EH (cell line): Measurements from ENCODE around the gene ATXN2L.
"Not testable (repeated sequence)": the region's sequence is repeated elsewhere in the genome, so short reads cannot be mapped to it uniquely, and the experiment has no call there.

Experiments used
- DNase-seq: peaks from one replicate; pipeline ENCODE4 v3.0.0-alpha.2; 2015; ENCODE audit warnings: low read depth

Gene ATXN2L, protein sequence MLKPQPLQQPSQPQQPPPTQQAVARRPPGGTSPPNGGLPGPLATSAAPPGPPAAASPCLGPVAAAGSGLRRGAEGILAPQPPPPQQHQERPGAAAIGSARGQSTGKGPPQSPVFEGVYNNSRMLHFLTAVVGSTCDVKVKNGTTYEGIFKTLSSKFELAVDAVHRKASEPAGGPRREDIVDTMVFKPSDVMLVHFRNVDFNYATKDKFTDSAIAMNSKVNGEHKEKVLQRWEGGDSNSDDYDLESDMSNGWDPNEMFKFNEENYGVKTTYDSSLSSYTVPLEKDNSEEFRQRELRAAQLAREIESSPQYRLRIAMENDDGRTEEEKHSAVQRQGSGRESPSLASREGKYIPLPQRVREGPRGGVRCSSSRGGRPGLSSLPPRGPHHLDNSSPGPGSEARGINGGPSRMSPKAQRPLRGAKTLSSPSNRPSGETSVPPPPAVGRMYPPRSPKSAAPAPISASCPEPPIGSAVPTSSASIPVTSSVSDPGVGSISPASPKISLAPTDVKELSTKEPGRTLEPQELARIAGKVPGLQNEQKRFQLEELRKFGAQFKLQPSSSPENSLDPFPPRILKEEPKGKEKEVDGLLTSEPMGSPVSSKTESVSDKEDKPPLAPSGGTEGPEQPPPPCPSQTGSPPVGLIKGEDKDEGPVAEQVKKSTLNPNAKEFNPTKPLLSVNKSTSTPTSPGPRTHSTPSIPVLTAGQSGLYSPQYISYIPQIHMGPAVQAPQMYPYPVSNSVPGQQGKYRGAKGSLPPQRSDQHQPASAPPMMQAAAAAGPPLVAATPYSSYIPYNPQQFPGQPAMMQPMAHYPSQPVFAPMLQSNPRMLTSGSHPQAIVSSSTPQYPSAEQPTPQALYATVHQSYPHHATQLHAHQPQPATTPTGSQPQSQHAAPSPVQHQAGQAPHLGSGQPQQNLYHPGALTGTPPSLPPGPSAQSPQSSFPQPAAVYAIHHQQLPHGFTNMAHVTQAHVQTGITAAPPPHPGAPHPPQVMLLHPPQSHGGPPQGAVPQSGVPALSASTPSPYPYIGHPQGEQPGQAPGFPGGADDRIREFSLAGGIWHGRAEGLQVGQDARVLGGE

DNA sequence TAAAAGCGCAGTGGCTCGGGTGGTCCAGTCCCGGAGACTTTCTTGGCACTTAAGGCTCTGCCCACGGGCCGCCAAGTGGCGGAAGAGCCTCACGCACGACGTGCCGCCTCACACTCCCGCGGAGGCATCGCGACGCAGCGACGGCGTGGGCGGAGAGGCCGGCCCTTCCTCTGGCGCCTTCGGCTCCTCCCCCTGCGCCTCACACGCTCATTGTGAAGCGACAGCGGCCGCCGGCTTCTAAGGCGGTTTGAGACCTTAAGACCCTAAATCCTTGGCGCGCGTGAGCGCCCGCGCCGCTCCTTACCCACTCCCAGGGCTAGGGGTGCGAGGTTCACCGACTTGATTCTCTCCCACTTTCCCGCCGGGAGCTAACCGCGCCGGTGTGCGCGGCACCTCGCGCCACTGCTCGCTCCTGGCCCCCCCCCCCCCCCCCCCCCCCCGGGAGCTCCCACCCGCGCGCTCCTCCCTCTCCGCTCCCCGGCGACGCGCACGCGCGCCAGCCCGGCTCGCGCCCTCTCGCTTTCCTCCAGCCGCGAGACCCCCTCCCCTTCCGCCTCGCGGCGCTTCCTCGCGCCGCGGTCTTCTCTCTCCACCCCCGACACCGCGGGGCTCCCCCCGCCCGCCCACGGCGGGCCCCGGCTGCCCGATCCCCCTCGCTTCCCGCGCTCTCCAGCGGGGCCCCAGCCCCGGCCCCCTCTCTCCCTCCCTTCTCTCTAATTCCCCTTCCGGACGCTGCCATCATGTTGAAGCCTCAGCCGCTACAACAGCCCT, at the start of gene ATXN2L:
ATXN2L (plus strand) TSS at position 480 of the 771 bp plus-strand sequence; CDS start at position 741, 261 bp downstream.
- DNase-seq: peak; percentile 93

DNA sequence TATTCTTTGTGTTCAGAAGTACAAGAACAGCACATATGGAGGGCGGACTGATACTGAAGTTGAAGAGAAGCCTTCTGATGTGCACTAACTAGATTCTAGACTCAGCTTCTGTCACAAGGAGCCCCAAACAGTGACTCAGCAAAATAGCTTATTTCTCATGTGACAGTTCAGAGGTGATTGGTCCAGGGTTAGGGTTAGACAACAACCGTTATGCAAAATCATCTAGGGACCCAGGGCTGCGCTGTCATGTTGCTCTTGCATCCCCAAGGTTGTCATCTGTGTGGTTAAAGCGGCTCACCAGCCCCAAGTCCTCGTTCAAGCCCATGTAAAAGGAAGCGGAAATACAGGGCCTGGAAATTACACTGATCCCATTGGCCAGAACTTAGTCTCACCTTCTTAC, 41.1 kb upstream of the ATXN2L start:
- not testable (repeated sequence) for DNase-seq

DNA sequence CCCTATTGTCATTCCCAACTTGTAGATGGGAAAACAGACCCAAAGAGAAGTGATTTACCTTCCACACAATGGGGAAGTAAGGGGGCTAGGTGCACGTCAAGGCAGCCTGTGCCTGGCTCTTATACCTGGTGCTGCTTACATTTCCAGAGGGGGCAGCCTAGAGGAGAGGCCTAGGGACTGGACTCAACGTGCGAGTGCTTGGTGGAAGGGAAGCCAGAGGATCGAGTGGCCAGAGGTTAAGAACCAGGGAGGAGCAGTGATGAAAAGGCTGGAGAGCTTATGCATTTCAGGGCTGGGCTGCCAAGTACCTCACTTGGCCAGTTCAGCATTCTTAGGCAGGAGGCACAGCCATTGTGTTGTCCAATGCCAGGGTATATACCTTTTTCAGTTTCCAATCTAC, 40.4 kb upstream of the ATXN2L start:
- not testable (repeated sequence) for DNase-seq

DNA sequence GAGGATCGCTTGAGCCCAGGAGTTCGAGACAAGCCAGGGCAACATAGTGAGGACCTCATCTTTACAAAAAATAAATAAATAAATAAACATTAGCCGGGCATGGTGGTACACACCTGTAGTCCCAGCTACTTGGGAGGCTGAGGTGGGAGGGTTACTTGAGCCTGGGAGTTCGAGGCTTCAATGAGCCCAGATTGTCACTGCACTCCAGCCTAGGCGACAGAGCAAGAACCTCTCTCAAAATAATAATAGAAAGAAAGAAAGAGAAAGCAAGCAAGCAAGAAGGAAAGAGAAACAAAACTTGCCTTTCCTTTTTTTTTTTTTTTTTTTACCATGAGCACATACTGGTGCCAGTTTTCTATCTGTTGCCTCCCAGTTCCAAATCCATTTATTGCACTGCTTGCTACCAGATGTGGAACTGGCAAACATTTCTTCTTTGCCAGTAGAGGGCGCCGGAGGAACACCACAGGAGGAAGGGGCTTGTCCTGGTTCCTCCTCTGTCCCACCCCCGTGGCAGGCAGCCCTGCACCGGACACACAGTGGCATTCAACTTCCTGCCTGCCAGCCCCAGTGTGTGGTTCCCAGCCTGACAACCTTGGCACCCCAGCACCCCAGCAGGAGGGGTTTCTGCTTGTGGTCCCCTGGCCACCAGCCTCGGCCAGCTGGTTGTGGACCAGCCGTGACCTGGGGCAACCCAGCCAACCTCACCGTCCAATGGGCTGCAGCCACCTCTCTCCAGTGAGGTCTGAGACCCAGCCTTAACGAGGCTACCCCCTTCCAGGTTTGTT, 20.4 kb upstream of the ATXN2L start:
- DNase-seq: not testable (repeated sequence)

DNA sequence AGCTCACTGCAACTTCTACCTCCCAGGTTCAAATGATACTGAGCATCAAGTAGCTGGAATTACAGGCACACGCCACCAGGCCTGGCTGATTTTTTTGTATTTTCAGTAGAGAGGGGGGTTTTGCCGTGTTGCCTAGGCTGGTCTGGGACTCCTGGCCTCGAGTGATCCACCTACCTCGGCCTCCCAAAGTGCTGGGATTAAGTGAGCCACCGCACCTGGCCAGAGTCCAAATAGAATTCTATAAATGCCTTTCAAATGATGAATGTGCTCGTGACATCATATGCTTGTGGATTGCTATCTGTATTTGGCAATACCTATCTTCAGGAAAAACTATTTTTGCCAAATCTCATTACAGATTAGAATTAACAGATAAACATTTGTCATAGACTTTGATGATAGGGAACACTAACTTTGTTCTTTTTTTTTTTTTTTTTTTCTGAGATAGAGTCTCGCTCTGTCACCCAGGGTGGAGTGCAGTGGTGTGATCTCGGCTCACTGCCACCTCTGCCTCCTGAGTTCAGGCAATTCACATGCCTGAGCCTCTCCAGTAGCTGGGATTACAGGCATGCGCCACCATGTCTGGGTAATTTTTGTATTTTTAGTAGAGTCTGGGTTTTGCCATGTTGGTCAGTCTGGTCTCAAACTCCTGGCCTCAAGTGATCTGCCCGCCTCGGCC, 15.2 kb upstream of the ATXN2L start:
- DNase-seq: not testable (repeated sequence)

DNA sequence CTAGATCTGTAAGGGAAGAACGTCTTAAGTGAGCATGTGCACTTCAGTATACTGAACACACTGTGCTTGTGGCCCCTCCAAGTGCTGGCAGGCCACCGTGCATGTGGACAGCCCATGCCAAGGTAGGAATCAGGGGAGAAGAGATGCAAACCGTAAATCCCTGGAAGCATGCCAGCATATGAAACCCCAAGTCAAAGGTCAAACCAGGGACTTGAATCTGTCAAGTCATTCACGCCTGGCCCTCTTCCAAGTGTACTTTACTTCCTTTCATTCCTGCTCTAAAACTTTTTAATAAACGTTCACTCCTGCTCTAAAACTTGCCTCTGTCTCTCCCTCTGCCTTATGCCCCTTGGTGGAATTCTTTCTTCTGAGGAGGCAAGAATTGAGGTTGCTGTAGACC, 2.8 kb upstream of the ATXN2L start:
- no peak for DNase-seq

DNA sequence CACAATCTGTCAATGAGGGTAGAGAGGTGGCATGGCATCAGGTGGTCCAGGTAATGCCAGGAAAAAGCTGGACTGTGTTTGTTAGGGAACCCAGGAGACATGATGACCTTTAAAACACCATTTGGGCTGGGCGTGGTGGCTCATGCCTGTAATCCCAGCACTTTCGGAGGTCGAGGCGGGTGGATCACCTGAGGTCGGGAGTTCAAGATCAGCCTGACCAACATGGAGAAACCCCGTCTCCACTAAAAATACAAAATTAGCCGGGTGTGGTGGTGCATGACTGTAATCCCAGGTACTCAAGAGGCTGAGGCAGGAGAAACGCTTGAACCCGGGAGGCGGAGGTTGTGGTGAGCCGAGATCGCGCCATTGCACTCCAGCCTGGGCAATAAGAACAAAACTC, 2.3 kb upstream of the ATXN2L start:
- not testable (repeated sequence) for DNase-seq

DNA sequence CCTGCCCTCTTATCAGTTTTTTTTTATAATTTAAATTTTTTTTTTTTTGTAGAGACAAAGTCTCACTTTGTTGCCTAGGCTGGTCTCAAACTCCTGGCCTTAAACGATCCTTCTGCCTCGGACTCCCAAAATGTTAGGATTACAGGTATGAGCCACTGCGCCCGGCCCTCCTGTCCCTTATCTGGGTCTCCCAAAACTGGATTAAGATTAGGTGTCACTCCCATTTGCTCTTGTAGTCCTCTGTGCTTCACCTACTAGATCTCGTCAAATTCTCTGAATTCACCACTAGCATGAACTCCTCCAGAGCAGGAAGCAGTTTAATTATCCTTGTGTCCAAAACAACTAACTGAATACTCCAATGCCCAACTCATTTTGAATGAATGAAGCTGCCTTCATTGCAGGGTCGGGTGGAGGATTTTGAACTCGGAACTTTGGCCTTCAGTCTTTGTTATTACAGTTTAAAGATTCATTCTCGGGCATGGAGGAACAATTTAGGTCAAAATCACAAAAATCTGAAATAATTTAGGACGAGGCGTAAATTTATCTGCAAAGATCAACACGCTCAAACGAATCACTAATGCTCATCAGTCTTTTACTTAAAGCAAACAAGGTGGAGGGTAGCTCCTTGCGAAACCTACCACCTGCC, 802 bp upstream of the ATXN2L start:
- DNase-seq: no peak

DNA sequence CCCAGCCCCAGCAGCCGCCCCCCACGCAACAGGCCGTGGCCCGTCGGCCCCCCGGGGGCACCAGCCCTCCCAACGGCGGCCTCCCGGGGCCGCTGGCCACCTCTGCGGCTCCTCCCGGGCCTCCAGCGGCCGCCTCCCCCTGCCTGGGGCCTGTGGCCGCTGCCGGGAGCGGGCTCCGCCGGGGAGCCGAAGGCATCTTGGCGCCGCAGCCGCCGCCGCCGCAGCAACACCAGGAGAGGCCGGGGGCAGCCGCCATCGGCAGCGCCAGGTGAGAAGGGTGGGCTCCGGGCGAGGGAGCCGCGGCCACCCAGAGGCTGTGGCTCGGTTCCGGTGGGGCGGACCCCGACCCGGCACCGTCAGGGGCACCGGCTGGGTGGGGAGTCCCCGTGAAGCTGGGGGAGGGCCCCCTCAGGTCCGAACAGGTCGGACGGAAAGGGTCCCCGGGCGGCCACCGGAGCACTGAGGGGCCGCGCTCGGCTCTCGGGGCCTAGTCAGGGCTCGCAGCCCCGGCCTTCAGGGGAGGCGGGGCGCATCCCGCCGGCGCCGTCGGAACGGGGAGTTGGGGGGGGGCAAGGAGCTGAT, 583 bp downstream of the ATXN2L start:
- DNase-seq: no peak

DNA sequence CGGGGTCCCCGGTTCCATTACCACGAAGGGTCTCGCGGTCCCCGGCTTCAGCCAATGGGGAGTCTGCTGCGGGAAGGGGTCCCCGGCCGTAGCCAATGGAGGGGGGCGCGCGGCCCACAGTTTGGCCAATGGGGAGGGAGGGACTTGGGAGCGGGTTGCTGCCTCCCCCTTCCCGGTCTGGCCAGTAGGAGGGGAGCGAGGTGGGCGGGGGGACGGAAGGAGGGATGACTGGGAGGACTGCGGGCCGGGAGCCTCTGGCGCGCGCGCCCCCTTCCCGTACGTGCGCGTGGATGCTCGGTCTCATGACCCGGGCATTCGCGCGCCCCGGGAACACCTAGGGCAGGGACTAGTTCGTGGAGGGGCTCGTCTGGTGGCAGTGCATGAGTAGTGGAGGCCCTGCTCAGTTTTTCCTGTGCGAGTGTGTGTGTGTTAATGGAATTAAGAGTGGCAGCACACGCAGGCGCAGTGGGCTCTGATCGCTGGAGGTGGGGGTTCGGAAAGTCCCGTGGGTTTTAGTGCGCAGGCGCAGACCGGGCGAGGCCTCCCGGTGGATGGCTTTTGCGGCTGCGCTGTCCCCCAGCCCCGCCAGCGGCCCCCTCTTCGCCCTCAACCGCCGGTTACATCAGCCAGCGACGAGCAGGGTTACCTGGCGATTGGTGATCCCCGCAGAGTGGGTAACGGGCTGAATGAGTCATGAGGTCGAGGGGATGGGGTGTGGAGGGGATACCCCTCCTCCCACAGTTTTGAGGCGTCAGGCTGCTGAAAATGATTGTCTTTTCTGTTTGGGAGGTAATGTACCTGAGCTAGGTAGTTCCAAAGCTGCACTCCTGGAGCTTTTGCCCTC, 1.3 kb downstream of the ATXN2L start:
- DNase-seq: peak; percentile 98

DNA sequence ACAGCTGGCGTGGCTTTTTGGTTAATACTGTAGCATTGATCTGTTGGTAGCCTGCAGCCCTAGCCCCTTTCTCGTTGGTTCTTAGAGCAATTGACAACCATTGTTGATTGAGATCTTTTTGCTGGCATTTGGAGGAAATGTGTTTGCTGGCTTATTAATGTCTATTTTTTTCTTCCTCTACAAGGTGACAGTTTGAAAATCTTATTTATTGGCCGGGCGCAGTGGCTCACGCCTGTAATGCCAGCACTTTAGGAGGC, 1.8 kb downstream of the ATXN2L start:
- no peak for DNase-seq

DNA sequence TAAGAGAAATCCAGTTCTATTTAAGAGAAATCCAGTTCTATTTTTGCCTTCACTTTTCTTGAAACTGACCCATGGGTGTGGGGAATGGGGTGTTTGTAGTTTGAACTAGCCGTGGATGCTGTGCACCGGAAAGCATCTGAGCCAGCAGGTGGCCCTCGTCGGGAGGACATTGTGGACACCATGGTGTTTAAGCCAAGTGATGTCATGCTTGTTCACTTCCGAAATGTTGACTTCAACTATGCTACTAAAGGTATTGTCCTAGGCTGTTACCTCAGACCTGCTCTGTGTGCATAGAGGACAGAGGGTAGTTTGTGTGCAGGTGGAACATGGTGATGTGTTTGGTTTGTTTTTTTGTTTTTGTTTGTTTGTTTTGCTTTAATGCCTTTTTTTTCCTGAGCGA, 3.3 kb downstream of the ATXN2L start:
- DNase-seq: no peak

DNA sequence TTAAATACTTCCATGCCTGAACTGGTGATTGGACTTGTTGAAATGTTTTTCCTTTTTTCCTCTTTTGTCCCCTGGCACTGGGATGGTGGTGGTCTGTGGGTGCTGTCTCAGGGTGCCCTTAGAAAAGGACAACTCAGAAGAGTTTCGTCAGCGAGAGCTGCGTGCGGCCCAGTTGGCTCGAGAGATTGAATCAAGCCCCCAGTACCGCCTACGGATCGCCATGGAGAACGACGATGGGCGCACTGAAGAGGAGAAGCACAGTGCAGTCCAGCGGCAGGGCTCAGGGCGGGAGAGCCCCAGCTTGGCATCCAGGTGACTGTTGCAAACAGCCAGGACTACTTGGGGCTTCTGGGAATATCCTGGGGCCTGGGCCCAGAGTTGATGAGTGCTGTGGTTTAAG, 6.9 kb downstream of the ATXN2L start:
- DNase-seq: no peak

DNA sequence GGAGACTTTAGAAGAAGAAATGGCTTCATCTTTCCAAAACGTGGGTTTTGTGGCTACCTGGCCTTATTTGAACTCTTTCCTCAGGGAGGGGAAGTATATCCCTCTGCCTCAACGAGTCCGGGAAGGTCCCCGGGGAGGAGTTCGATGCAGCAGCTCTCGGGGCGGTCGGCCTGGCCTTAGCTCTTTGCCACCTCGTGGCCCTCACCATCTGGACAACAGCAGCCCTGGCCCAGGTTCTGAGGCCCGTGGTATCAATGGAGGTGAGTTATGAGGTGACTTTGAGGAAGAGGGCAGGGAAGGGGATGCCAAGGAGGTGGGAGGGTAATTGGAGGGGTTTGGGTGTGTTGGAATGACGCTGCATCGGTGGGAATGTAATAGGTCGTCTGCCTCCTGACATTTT, 7.7 kb downstream of the ATXN2L start:
- no peak for DNase-seq

DNA sequence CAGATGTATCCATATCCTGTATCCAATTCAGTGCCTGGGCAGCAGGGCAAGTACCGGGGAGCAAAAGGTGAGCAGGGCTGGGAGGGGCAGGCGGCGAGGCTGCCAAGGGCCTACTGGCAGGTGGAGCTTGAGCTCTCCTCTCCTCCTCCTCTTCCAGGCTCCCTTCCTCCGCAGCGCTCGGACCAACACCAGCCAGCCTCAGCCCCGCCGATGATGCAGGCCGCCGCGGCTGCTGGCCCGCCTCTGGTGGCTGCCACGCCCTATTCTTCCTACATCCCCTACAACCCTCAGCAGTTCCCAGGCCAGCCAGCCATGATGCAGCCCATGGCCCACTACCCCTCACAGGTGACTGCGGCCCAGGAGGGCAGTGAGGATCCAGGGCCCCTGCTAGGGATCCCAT, 11.6 kb downstream of the ATXN2L start:
- DNase-seq: no peak

DNA sequence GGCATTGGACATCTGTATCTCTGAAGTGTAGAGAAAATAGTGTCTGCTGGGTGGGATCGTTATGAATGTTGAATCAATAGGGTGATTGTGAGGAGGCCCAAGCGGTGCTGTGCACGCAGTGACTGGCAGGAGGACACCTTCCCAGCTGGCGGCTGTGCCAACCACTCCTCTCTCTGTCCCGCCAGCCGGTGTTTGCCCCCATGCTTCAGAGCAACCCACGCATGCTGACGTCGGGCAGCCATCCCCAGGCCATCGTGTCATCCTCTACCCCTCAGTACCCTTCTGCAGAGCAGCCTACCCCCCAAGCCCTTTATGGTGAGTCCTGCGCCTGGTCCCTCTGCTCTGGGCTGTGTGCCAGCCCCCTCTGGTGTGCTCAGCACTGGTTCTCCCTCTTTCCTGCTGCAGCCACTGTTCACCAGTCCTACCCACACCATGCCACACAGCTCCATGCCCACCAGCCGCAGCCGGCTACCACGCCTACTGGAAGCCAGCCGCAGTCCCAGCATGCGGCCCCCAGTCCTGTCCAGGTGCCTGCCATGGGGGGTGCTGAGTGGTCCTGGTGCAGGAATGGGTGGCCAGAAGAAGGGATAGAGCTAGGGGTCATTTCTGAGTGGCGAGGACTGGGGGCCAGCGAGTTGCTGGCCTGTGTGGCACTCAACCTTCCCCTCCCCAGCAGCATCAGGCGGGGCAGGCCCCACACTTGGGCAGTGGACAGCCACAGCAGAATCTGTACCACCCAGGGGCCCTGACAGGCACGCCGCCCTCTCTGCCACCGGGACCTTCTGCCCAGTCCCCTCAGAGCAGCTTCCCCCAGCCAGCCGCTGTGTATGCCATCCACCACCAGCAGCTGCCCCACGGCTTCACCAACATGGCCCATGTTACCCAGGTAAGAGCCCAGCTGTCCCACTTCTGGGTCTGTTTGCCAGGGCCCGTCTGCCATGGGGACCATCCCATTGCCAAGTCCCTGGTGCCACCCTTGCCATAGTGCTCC, 12.4 kb downstream of the ATXN2L start:
- DNase-seq: no peak

DNA sequence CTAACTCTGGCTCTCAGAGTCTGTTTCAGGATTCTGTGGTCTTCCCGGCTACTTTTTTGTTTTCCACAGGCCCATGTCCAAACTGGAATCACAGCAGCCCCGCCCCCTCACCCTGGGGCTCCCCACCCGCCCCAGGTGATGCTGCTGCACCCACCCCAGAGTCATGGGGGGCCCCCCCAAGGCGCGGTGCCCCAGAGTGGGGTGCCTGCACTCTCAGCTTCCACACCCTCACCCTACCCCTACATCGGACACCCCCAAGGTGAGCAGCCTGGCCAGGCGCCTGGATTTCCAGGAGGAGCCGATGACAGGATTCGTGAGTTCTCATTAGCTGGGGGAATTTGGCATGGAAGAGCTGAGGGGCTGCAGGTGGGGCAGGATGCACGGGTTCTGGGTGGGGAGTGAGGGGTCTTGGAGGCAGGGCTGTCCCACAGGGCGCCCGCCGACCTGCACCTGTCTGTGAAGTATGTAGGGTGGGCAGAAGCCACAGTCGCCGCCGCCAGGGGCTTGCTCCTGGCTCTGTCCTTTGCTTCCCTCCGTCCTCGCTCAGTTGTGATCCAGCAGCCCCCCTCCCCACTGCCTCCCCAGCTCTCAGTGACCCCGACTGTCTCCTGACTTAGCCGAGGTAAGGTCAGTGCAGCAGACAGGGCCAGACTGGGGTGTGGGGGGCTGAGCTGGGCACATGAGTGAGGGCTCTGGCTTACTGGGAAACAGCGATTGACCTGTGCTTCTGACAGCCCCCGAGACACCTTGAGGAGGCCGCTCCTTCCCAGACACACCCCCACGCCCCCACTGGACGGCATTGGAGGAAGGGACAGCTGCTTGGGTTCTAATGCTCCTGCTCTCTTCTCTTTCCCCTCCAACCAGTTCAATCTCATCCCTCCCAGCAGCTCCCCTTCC, 13.3 kb downstream of the ATXN2L start:
- no peak for DNase-seq
